Activated CD4-positive, alpha-beta T cell treated with anti-CD3 and anti-CD28 coated beads, Interleukin-2, Interleukin-6, amounts not matched to agents 100 ng/mL and 50 ng/mL, durations not matched to agents 16 hours and 8 hours (primary cell): ENCODE data around the gene ACTN4.

Source experiments
- DNase-seq: peaks from one replicate; pipeline ENCODE4 v3.0.0-alpha.2; 2020

The ACTN4 gene

DNA sequence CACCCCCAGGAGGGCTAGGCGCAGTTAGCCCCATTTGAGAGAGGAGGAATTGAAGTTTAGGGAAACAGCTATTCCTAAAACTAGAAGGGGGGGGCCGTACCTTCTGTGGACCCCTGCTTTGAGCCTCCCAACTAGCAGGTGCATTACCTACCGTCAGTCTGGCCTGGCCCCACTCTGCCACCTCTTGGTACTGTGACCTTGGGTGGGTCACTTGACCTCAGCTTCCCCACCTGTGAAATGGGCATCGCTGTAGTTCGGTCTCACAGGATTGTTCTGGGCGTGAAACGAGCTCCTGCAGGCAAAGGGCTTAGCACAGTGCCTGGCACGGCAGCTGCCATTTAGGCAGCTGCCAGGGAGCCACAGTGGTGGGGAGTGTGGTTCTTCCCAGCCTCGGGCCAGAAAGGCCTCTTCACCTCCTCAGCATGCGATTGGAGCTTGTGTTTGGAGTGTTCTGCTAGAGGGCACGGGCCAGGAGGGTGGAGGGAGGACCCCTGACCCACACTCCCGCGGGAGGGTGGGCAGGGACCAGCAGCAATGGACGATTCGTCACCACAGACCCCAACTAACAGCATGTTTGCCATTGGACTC lies 64.8 kb downstream of the ACTN4 start:
- no peak for DNase-seq

- no peak for DNase-seq
Measured at GRCh38 chr19:38713227-38713649, 65.8 kb downstream of the ACTN4 start.

DNA sequence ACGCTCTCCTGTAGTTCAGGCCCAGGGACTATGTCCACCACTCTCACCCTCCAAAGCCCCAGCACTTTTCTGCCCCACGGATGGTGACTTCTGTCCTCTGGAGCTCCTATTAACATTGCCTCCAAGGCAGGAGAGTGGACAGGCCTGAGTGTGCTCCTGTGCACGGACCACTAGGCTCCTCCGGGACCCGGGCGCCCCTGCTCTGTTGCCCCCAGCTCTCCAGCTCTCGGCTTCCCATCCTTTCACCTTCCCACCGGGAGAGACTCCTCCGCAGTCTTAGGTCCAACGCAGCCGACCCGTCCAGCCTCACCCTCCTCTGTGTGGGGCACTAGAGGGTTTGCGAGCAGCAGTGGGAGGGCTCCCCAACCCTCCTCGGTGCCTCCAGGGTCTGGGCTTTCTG lies 66.4 kb downstream of the ACTN4 start:
- no peak for DNase-seq

GRCh38 chr19:38714354-38714778 lies 66.9 kb downstream of the ACTN4 start:
- no peak for DNase-seq

- DNase-seq, result no peak
Measured at GRCh38 chr19:38715555-38715954, 68.1 kb downstream of the ACTN4 start.

GRCh38 chr19:38717051-38717450 lies 69.6 kb downstream of the ACTN4 start:
- DNase-seq, result no peak

DNA sequence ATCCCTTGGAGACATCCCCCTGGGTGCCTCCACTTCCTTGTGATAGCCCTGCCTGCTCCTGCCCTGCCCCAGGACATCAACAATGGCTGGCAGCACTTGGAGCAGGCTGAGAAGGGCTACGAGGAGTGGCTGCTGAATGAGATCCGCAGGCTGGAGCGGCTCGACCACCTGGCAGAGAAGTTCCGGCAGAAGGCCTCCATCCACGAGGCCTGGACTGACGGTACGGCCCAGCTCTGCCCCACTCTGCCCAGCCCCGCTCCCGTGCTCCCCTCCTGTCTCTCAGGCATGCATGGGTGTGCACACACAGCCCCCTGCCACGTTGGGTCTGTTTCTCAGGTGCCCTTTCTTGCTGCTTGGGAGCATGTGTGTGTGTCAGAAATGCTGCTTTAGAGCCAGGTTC lies 70.4 kb downstream of the ACTN4 start:
- DNase-seq, result no peak

GRCh38 chr19:38718747-38719543 lies 71.5 kb downstream of the ACTN4 start:
- no peak for DNase-seq

GRCh38 chr19:38719761-38720558 lies 72.5 kb downstream of the ACTN4 start:
- no peak for DNase-seq

GRCh38 chr19:38720559-38721236 lies 73.2 kb downstream of the ACTN4 start:
- no peak for DNase-seq

GRCh38 chr19:38721496-38721895 lies 74.0 kb downstream of the ACTN4 start:
- no peak for DNase-seq

- no peak for DNase-seq
Measured at GRCh38 chr19:38721979-38722773, 74.7 kb downstream of the ACTN4 start.

- DNase-seq, result no peak
Measured at GRCh38 chr19:38722947-38723605, 75.6 kb downstream of the ACTN4 start.

DNA sequence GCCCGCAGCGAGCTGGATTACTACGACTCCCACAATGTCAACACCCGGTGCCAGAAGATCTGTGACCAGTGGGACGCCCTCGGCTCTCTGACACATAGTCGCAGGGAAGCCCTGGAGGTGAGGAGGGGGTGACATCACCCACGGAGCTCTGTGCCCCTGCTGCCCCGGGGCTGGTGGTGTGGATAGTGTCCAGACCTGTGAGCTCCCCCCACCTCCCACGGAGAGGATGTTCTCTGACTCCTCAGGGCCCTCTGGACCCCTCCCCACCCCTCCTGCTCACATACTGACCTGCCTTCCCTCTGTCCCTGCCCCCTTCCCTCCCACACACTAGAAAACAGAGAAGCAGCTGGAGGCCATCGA lies 76.1 kb downstream of the ACTN4 start:
- no peak for DNase-seq

DNA sequence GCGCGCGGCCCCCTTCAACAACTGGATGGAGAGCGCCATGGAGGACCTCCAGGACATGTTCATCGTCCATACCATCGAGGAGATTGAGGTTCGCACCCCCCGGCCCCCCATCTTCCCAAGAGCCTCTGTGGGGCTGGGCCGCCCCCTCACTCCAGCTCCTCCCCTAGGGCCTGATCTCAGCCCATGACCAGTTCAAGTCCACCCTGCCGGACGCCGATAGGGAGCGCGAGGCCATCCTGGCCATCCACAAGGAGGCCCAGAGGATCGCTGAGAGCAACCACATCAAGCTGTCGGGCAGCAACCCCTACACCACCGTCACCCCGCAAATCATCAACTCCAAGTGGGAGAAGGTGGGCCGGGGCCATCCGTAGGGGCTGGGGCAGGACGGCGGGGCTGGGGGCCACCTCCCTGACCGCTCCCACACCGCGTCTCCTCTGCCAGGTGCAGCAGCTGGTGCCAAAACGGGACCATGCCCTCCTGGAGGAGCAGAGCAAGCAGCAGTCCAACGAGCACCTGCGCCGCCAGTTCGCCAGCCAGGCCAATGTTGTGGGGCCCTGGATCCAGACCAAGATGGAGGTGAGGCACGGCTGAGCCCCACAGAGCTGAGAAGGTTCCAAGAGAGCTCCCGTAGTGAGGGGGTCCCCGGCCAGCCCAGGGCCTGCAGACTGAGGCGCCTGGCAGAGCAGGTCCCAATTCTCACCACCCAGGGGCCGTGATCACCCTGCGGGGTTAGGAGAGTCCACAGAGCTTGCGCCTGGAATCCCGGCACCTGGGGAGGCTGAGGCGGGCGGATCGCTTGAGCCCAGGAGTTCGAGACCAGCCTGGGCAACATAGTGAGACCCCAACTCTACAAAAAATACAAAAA lies 76.8 kb downstream of the ACTN4 start:
- DNase-seq, result no peak

DNA sequence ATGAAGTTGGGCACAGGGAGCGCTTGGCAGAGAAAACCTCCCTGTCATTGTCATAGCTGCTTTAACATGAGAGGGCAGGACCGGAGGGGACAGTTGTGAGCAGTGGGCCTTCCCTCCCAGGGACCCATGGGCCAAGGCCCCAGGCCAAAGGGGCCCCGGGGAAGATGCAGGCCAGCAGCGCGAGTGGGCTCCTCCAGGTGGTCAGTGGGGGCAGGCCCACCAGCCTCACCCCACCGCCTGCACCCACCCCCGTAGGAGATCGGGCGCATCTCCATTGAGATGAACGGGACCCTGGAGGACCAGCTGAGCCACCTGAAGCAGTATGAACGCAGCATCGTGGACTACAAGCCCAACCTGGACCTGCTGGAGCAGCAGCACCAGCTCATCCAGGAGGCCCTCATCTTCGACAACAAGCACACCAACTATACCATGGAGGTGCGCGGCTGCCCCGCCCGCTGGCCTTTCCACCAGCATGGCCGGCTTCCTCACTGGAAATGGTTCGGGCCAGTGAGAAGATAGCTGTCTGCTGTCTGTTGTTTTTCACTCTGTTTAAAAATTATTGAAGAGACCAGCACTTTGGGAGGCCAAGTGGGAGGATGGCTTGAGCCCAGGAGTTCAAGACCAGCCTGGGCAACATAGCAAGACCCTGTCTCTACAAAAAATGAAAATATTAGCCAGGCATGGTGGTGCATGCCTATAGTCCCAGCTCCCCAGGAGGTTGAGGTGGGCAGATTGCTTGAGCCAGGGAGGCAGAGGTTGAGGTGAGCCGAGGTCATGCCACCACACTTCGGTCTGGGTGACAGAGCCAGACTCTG lies 78.2 kb downstream of the ACTN4 start:
- no peak for DNase-seq

- DNase-seq, result no peak
Measured at GRCh38 chr19:38726284-38726673, 78.8 kb downstream of the ACTN4 start.

DNA sequence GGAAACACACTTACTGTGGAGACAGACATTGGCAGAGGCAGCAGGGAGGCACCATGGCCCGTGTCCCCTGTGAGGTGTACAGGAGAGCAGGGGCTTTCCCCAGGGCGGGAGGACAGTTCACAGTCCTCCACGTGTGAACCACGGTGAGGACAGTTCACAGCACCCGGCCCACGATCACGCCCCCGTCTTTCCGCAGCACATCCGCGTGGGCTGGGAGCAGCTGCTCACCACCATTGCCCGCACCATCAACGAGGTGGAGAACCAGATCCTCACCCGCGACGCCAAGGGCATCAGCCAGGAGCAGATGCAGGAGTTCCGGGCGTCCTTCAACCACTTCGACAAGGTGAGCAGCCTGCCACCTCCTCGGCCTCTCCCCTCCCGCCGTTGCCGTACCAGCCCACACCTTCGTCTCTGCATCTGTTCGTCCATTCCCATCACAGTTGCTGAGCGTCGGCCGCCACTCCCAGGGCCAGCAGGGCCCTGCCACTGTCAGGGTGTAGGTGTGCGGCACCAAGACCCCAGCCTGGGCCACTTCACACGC lies 79.4 kb downstream of the ACTN4 start:
- no peak for DNase-seq

- DNase-seq, result no peak
Measured at GRCh38 chr19:38727306-38727867, 79.9 kb downstream of the ACTN4 start.
